GM19238 (cell line): ENCODE results near the gene GPR18.

ENCODE experiments used
- DNase-seq: peaks from one replicate; pipeline ENCODE4 v3.0.0; 2011; ENCODE audit warnings: low spot score; ENCODE audit not compliant: insufficient read length

The GPR18 gene

GRCh38 chr13:99258210-99258860 lies at the start of gene GPR18:
Gene GPR18, minus strand, starts transcription at chr13:99258379. Its CDS starts 2,507 bp downstream, at chr13:99255872.
- DNase-seq, result no peak

GRCh38 chr13:99307648-99308339 lies 49.6 kb upstream of the GPR18 start:
- no peak for DNase-seq

GRCh38 chr13:99307247-99307646 lies 49.1 kb upstream of the GPR18 start, which contains the start of gene GPR183:
Gene GPR183, minus strand, starts transcription at chr13:99307399. Its CDS starts 11,254 bp downstream, at chr13:99296145.
- no peak for DNase-seq

GRCh38 chr13:99305566-99305965 lies 47.4 kb upstream of the GPR18 start:
- no peak for DNase-seq

- DNase-seq, result no peak
Measured at GRCh38 chr13:99305158-99305557, 47.0 kb upstream of the GPR18 start.

- DNase-seq, result no peak
Measured at GRCh38 chr13:99304541-99304940, 46.4 kb upstream of the GPR18 start.

GRCh38 chr13:99303863-99304521 lies 45.8 kb upstream of the GPR18 start:
- no peak for DNase-seq

GRCh38 chr13:99302637-99303505 lies 44.7 kb upstream of the GPR18 start:
- DNase-seq, result no peak

GRCh38 chr13:99301913-99302636 lies 43.9 kb upstream of the GPR18 start:
- no peak for DNase-seq

GRCh38 chr13:99301056-99301838 lies 43.1 kb upstream of the GPR18 start:
- DNase-seq, result no peak

- DNase-seq, result no peak
Measured at GRCh38 chr13:99299920-99300341, 41.8 kb upstream of the GPR18 start.

- no peak for DNase-seq
Measured at GRCh38 chr13:99299256-99299919, 41.2 kb upstream of the GPR18 start.

GRCh38 chr13:99298056-99298455 lies 39.9 kb upstream of the GPR18 start:
- DNase-seq, result no peak

- no peak for DNase-seq
Measured at GRCh38 chr13:99297331-99297730, 39.2 kb upstream of the GPR18 start.

GRCh38 chr13:99296398-99296797 lies 38.2 kb upstream of the GPR18 start:
- no peak for DNase-seq

- no peak for DNase-seq
Measured at GRCh38 chr13:99295488-99296252, 37.5 kb upstream of the GPR18 start.

- DNase-seq, result no peak
Measured at GRCh38 chr13:99294958-99295357, 36.8 kb upstream of the GPR18 start.

GRCh38 chr13:99294198-99294597 lies 36.0 kb upstream of the GPR18 start:
- DNase-seq, result no peak

- DNase-seq, result no peak
Measured at GRCh38 chr13:99293178-99293577, 35.0 kb upstream of the GPR18 start.
